ENCODE data around the gene GREB1. TPM values are rescaled to one million over a fixed set of nuclear protein-coding genes. Genes with fewer than 3 reads are reported as not detected.

The GREB1 gene
- total and polyA plus RNA-seq, 2 of the 4 experiments (the other 2 are of a cell fraction): 0.05 TPM; not detected in 1

DNA sequence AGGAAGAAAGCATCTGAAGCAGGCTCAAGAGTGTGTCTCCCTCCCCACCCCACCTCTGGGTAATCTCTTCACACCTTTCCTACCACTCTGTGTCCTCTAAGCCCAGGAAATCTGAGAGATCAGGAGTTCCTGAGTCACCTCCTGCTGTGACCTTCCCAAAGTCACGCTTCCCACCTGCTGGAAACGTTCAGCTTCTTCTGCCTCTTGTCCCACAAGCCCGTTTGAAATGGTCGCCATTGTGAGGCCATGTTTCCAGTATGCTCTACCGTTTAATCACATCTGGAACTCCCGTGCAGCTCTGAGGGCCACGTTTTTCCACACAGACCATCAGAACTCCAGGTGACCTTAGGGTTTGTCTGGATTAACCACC, 25.9 kb downstream of the GREB1 start:
- no TSS peak for BruUV-seq (replicated peaks)
- CTCF ChIA-PET: interaction anchor here (0.7 to 1.1 kb wide), 2 partner anchors 82 to 342 kb away, joined by 3 read pairs; no protein-coding TSS in a partner anchor
- H3K27ac ChIP-seq (ENCODE audit: insufficient read depth, low read length): no peak overlapping the region
- ATAC-seq (ENCODE audit: low read depth): no peak
- no peak overlapping the region for H3K23ac ChIP-seq (ENCODE audit: low read depth, low read length)
- H3K56ac ChIP-seq (ENCODE audit: extremely low read depth, insufficient read depth, low read length): no peak overlapping the region
- H2AK5ac ChIP-seq (ENCODE audit: low read depth, low read length): no peak overlapping the region
- no peak overlapping the region for H3K9ac ChIP-seq (ENCODE audit: low read depth, low read length)
- H3K4me1 ChIP-seq (ENCODE audit: control insufficient read depth, insufficient read depth, low read length): no peaks in the 10 kb centered on the region
- no peaks in the 10 kb centered on the region for H3K36me3 ChIP-seq (ENCODE audit: control insufficient read depth, insufficient read depth, low read length)
- no peaks in the 10 kb centered on the region for H3K79me1 ChIP-seq (ENCODE audit: low read depth in 1 of 2, low read length in 2 of 2)
- H3K4ac ChIP-seq (ENCODE audit: low read depth, low read length): no peak overlapping the region
- no peak overlapping the region for H2AK9ac ChIP-seq (replicated peaks; ENCODE audit: low read depth, low read length, poor library complexity)
- H4K5ac ChIP-seq (ENCODE audit: low read depth, low read length): no peak overlapping the region
- H4K91ac ChIP-seq (ENCODE audit: insufficient read depth, low read depth, low read length): no peak overlapping the region
- no peak overlapping the region for H2BK5ac ChIP-seq (ENCODE audit: low read depth, low read length, poor library complexity, severe bottlenecking)
- in situ Hi-C loops (cut with MboI; ENCODE audit: low sequenced_read_pairs): no loop called here
- WGBS, 2 experiments (ENCODE audit: extremely low coverage in 2 of 2, insufficient read length in 1 of 2): 59% methylated on average over 7 of the region's 7 CpGs; no CpG with 5 or more reads in 1 of the 2 experiments
- H3K9me1 ChIP-seq (ENCODE audit: insufficient read depth, low read length): no peaks in the 10 kb centered on the region; the same call in 1 of the 2 replicates
- H3K18ac ChIP-seq (ENCODE audit: low read depth, low read length): no peak overlapping the region
- no peak overlapping the region for H3K14ac ChIP-seq (replicated peaks; ENCODE audit: low read depth, low read length)
- no peak overlapping the region for H2AFZ ChIP-seq (replicated peaks; ENCODE audit: low read length, poor library complexity)
- intact Hi-C loops (cut with micrococcal nuclease): no loop called here
- H2BK20ac ChIP-seq (ENCODE audit: low read depth, low read length): no peak overlapping the region
- no peaks in the 10 kb centered on the region for H4K20me1 ChIP-seq (ENCODE audit: insufficient read depth, low read length)
- peaks cover 35% of the 10 kb centered on the region for H3K27me3 ChIP-seq (ENCODE audit: control insufficient read depth, insufficient read depth, low read length)
- H3K4me2 ChIP-seq (ENCODE audit: low read depth, low read length): no peak overlapping the region
- H4K8ac ChIP-seq (ENCODE audit: low read depth in 2 of 2, low read length in 2 of 2): no peak overlapping the region
- H3K4me3 ChIP-seq (ENCODE audit: insufficient read depth, low read depth, low read length): no peak overlapping the region
- no peaks in the 10 kb centered on the region for H3K9me3 ChIP-seq (ENCODE audit: control insufficient read depth, insufficient read depth, low read length)
- dilution Hi-C loops (cut with HindIII; ENCODE audit: low sequenced_read_pairs, unreplicated experiment): no loop called here
- H2BK120ac ChIP-seq (ENCODE audit: low read depth, low read length): no peak overlapping the region
- DNase-seq: no peak
- POLR2A ChIA-PET (ENCODE audit: unreplicated experiment): no interaction called here
- TF ChIP-seq FOS (IDR thresholded peaks at IDR 0.05; ENCODE audit: low read depth, low read length) (no peak), SMC3 (IDR thresholded peaks at IDR 0.05; ENCODE audit: low read depth, low read length) (no peak), RCOR1 (IDR thresholded peaks at IDR 0.05; ENCODE audit: insufficient replicate concordance, low read length) (no peak), CTCF (conservative IDR thresholded peaks at IDR 0.05; ENCODE audit: low read depth, low read length) (no peak), MXI1 (IDR thresholded peaks at IDR 0.05; ENCODE audit: borderline replicate concordance, low read depth, low read length) (no peak), CHD1 (IDR thresholded peaks at IDR 0.05; ENCODE audit: low read depth, low read length) (no peak), USF2 (IDR thresholded peaks at IDR 0.05; ENCODE audit: low read depth, low read length) (no peak), MAZ (IDR thresholded peaks at IDR 0.05; ENCODE audit: borderline replicate concordance, low read depth, low read length) (no peak), RAD21 (IDR thresholded peaks at IDR 0.05; ENCODE audit: low read length) (no peak)
- TF ChIP-seq, protein P1, sequence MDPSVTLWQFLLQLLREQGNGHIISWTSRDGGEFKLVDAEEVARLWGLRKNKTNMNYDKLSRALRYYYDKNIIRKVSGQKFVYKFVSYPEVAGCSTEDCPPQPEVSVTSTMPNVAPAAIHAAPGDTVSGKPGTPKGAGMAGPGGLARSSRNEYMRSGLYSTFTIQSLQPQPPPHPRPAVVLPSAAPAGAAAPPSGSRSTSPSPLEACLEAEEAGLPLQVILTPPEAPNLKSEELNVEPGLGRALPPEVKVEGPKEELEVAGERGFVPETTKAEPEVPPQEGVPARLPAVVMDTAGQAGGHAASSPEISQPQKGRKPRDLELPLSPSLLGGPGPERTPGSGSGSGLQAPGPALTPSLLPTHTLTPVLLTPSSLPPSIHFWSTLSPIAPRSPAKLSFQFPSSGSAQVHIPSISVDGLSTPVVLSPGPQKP (IDR thresholded peaks at IDR 0.05; ENCODE audit: borderline replicate concordance, low read depth, low read length): no peak
- no peak overlapping the region for H2BK15ac ChIP-seq (ENCODE audit: low read depth, low read length)

Data from IMR-90 (cell line).